ENCODE results near the gene SLC6A20.

DNA sequence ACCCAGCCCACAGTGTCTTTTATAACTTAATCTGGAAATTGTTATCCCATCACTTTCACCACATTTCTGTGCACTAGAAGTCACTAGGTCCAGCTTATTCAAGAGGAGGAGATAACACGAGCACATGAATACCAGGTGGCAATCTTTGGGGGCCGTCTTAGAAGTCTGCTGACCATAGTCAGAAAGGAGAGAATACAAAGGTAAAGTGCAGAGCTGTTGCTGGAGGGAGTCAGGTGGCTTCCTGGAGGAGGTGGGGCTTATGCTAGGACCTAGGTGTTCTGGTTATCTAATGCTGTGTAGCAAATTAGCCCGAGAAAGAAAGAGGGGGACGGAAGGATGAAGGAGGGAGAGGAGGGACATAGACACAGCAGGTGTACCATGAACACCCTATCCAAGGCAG, 46.5 kb downstream of the SLC6A20 start:
- TF ChIP-seq, protein P1, sequence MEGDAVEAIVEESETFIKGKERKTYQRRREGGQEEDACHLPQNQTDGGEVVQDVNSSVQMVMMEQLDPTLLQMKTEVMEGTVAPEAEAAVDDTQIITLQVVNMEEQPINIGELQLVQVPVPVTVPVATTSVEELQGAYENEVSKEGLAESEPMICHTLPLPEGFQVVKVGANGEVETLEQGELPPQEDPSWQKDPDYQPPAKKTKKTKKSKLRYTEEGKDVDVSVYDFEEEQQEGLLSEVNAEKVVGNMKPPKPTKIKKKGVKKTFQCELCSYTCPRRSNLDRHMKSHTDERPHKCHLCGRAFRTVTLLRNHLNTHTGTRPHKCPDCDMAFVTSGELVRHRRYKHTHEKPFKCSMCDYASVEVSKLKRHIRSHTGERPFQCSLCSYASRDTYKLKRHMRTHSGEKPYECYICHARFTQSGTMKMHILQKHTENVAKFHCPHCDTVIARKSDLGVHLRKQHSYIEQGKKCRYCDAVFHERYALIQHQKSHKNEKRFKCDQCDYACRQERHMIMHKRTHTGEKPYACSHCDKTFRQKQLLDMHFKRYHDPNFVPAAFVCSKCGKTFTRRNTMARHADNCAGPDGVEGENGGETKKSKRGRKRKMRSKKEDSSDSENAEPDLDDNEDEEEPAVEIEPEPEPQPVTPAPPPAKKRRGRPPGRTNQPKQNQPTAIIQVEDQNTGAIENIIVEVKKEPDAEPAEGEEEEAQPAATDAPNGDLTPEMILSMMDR (IDR thresholded peaks at IDR 0.05), result no peak
- TF ChIP-seq EP300 (IDR thresholded peaks at IDR 0.05), result no peak
- TF ChIP-seq POLR2A (IDR thresholded peaks at IDR 0.05), result no peak
